Hepatocyte (in vitro differentiated cells): Measurements from ENCODE around the gene DDX56.

ENCODE experiments used
- EZH2 ChIP-seq: fragments of 200-600 bp; sonication (generic); IDR thresholded peaks from 2 replicates; pipeline ENCODE4 v1.6.1; 2016; ENCODE audit warnings: antibody characterized with exemption, mild to moderate bottlenecking, borderline replicate concordance
- TF ChIP-seq, protein P1 (sequence below): fragments of 200-600 bp; sonication (generic); IDR thresholded peaks from 2 replicates; pipeline ENCODE4 v1.5.1; 2016; ENCODE audit warnings: antibody characterized with exemption, mild to moderate bottlenecking; ENCODE audit not compliant: poor library complexity

DNA sequence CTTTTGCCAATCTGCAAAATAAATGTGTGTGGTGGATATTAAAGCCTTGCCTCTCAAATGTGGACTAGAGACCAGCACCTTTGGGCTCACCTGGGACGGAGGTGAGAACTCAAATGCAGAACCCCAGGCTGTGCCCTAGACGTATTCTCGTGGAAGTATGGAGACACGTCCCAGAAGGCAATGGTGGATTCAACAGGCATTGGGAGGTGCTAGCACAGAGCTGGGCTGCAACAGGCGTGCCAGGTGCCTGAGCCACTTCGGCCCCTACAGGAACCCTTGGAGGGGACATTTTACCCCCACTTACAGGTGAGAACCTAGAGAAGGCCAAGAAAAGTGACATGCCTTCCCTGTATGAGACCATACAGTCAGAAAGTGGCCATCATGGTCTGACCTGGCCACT lies 12.2 kb downstream of the DDX56 start:
- TF ChIP-seq, protein P1, sequence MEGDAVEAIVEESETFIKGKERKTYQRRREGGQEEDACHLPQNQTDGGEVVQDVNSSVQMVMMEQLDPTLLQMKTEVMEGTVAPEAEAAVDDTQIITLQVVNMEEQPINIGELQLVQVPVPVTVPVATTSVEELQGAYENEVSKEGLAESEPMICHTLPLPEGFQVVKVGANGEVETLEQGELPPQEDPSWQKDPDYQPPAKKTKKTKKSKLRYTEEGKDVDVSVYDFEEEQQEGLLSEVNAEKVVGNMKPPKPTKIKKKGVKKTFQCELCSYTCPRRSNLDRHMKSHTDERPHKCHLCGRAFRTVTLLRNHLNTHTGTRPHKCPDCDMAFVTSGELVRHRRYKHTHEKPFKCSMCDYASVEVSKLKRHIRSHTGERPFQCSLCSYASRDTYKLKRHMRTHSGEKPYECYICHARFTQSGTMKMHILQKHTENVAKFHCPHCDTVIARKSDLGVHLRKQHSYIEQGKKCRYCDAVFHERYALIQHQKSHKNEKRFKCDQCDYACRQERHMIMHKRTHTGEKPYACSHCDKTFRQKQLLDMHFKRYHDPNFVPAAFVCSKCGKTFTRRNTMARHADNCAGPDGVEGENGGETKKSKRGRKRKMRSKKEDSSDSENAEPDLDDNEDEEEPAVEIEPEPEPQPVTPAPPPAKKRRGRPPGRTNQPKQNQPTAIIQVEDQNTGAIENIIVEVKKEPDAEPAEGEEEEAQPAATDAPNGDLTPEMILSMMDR = no peak
- TF ChIP-seq EZH2 = no peak
